AG10803 (cell line): ENCODE measurements around the gene SF3A1.

Experiments used
- DNase-seq: peaks from one replicate; pipeline ENCODE4 v3.0.0; 2010; ENCODE audit warnings: low read depth
- H3K4me3 ChIP-seq: 2 replicates; pipeline ENCODE4 v1.5.1; 2011; ENCODE audit warnings: mild to moderate bottlenecking, low read length, control low read depth
- TF ChIP-seq, protein P1 (sequence below): conservative IDR thresholded peaks from 2 replicates; pipeline ENCODE4 v1.5.1; 2011; ENCODE audit warnings: mild to moderate bottlenecking, low read length, control low read depth, inconsistent platforms

SF3A1 gene

DNA sequence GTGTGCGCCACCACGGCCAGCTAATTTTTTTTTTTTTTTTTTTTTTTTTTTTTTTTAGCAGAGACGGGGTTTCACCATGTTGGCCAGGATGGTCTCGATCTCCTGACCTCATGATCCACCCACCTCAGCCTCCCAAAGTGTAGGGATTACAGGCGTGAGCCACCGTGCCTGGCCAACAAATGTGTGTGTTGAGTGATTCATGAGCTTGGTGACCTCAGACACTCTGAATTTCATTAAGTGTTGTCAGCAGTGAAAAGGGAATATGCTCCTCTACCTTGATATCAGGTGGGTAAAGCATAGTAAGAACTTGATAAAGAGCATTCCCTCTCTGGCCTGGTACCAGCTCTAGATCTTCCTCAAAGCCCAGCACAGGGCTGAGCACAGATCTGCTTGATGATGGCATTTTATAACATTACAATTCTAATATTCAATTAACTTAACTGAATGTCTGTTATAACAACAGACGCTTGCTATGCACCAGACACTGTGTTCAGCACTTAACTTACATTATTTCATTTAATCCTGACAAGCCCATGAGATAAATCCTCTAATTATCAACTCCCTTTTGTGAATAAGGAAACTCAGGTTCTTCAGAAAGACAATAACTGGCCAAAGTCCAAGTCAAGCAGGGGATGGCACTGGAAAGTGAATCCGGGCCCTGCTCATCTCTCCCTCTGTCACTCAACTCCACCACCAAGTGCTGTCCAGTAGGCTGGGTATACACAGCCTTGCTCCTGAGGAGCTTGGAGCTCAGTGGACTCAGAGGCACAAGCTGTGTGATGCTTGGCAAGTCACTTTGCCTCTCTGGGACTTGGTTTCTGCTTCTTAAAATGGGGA lies 42.9 kb downstream of the SF3A1 start:
- TF ChIP-seq, protein P1, sequence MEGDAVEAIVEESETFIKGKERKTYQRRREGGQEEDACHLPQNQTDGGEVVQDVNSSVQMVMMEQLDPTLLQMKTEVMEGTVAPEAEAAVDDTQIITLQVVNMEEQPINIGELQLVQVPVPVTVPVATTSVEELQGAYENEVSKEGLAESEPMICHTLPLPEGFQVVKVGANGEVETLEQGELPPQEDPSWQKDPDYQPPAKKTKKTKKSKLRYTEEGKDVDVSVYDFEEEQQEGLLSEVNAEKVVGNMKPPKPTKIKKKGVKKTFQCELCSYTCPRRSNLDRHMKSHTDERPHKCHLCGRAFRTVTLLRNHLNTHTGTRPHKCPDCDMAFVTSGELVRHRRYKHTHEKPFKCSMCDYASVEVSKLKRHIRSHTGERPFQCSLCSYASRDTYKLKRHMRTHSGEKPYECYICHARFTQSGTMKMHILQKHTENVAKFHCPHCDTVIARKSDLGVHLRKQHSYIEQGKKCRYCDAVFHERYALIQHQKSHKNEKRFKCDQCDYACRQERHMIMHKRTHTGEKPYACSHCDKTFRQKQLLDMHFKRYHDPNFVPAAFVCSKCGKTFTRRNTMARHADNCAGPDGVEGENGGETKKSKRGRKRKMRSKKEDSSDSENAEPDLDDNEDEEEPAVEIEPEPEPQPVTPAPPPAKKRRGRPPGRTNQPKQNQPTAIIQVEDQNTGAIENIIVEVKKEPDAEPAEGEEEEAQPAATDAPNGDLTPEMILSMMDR, result no peak
- H3K4me3 ChIP-seq, result no peak overlapping the region
- DNase-seq, result no peak

DNA sequence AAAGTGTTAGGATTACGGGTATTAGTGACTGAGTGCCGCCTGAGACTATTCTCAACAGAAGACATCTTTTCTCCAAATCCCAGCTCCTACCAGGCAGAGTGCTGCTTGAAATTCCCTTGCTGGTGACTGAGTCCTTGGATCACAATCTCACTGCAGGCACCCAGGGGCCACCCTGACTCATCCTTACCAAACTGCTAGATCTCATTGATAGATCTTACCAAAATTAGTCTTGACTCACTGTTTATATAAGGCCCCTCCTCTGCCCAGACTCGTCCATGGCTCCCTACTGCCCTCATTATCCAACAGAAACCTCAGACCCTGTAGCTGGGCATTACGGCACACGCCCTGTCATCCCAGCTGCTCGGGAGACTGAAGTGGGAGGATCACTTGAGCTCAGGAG lies 44.6 kb downstream of the SF3A1 start:
- H3K4me3 ChIP-seq, result no peak overlapping the region
- peak; percentile 79 for DNase-seq
- TF ChIP-seq, protein P1, result no peak

DNA sequence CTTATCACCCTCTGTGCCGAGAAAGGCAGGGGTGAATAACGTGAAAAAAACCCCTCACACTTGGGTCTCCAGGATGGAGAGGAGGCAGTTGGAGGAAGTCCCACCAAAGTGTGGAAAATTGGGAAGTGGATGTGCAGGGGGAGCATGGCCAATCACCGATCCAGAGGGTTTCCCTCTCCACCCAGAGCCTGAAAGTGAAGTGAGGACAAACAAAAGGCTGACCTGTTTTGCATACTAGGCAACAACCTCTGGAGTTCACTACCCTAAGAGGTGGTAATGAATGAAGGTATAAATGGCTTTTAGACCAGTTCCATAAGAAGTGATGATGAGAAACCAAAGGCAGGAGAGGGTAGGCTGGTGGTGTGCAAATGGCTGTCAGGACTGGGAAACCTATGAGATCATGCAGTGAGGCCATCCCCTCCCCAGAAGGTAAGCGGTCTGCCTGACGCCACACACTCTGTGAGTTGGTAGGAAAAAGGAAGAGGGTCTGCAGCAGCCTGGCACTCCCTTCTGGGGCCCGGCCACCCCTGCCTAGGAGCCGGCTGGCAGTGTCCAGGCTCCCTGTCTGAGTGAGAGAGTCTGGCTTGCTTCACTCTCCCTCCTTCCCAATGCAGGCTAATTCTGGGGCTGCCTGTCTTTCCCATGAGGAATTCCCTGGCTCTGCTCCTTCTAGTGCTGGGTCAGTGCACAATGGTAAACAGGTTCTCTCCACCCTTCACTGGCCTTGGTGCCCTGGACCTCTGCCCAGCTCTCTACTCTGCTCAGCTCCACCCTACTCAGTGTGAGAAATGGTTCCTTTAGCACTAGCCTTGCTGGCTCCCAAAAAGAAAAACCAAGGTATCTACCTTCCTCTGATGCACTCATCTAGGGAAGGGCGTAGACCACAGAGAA lies 45.6 kb downstream of the SF3A1 start:
- no peak overlapping the region for H3K4me3 ChIP-seq
- DNase-seq, result peak; percentile 84
- TF ChIP-seq, protein P1, result no peak

GRCh38 chr22:30309951-30310741 lies 46.5 kb downstream of the SF3A1 start:
- DNase-seq, result peak; percentile 90
- no peak overlapping the region for H3K4me3 ChIP-seq
- TF ChIP-seq, protein P1, result no peak

DNA sequence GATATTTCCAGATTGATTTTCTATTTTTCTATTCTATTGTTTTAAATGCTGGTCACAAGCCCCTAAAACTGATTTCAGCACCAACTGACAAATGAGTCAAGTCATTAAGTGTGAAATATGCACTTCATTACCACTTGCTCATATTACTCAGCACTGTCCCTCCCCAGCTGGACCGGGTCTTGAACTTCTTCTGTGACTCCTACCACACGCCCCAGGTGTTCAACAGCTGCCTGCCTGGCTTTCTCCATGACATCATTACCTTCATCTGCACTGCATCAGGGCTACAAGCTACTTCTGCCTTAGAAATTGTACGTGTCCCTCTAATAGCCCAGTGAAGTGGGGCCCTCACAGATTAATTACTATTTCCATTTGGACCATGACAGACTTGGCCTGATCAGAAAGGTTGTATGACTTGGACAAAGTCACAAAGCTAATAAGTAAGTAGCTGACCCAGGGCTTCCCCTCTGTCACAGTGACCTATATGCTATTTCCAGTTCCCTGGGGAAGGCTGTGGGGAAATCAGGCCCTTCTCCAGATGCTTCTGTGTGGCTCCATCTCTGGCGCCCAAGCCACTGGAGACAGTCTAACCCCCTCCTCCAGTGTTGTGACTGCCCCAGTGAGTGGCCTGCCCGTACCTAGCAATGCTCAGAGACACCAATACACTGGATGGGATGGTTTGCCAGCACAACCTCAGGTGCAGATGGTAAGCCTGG lies 48.0 kb downstream of the SF3A1 start:
- TF ChIP-seq, protein P1, result no peak
- H3K4me3 ChIP-seq, result no peak overlapping the region
- DNase-seq, result peak; percentile 72

DNA sequence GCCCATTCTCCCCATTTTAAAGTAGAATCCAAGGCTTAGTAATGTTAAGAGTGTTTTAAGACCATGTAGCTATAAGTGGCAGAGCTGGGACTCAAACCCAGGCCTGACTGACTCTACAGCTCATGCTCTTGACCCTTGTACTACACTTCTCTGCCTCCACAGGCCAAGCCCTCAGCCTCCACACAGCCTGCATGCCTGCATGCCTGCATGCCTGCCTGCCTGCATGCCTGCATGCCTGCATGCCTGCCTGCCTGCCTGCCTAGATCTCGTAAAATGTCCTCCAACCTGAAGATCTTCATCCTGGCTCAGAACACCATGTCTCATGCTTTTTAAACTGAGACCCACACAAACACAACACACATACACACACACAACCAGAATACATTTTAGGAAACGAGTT lies 48.6 kb downstream of the SF3A1 start:
- no peak overlapping the region for H3K4me3 ChIP-seq
- TF ChIP-seq, protein P1, result no peak
- no peak for DNase-seq
